GM21529 (cell line): ENCODE results near the gene WDR77.

Experiments
- ATAC-seq: cut with Tn5 transposase; IDR thresholded peaks from one replicate; pipeline ENCODE4 v1.9.1; 2021; ENCODE audit not compliant: unreplicated experiment

Gene WDR77

GRCh38 chr1:111470596-111470995 lies 21.5 kb upstream of the WDR77 start:
- no peak for ATAC-seq

DNA sequence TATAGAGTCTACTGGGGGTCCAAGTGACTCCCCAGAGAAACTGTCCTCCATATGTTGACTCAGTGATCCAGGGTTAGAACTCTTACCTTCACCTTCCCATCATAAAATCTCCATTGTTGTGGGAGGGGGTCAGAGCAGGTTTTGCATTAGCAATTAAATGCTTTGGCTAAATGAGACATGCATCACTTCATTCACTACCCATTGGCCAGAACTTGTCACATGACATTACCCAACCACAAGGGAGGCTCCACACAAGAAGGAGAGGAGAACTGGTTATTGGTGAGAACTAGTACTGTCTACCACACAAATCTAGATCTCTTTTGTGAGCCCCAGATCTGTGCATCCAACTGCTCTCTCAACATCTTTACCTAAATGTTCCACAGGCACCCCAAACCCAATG lies 20.5 kb upstream of the WDR77 start:
- ATAC-seq: no peak

GRCh38 chr1:111468717-111469100 lies 19.7 kb upstream of the WDR77 start:
- no peak for ATAC-seq

GRCh38 chr1:111467865-111468716 lies 19.0 kb upstream of the WDR77 start:
- ATAC-seq: no peak

GRCh38 chr1:111466480-111466879 lies 17.4 kb upstream of the WDR77 start:
- no peak for ATAC-seq

DNA sequence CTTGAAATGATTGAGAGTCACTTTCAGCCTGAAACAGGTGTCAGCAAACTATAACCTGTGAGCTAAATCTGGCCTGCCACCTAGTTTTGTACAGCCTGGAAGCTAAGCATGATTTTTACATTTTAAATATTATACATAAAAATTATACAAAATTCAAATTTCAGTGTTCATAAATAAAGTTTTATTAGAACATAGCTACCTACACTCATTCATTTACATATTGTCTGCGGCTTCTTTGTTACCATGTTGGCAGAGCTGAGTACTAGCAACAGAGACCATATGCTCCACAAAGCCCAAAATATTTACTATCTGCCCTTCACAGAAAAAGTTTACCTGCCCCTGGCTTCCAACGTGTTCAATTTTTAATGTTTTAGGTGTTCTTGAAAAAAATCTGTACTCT lies 16.7 kb upstream of the WDR77 start:
- no peak for ATAC-seq

- no peak for ATAC-seq
Measured at GRCh38 chr1:111463029-111463683, 14.1 kb upstream of the WDR77 start.

- no peak for ATAC-seq
Measured at GRCh38 chr1:111462370-111463028, 13.4 kb upstream of the WDR77 start.

- no peak for ATAC-seq
Measured at GRCh38 chr1:111461765-111462164, 12.7 kb upstream of the WDR77 start.

DNA sequence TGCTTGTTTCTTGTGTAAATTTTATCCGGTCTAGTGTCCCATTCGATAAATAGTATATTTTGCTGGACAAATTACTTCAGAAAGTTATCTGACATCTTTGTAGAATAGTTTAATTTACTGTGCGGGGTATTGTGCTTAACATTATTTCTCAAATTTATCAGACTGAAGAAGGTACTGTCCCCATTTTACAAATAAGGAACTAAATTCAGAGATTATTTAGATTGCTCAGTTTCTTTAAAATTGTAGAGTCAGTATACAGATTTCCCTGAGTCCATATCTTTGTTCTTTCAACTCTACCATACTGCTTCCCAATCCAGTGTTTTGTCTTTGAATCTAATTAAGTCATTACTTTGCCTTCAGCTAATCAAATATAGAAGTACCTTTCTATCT lies 6.6 kb upstream of the WDR77 start:
- ATAC-seq: no peak

- ATAC-seq: peak; percentile 58
Measured at GRCh38 chr1:111454859-111455641, 6.0 kb upstream of the WDR77 start.

GRCh38 chr1:111453706-111454105 lies 4.7 kb upstream of the WDR77 start:
- ATAC-seq: no peak

GRCh38 chr1:111452581-111452980 lies 3.5 kb upstream of the WDR77 start:
- no peak for ATAC-seq

- ATAC-seq: no peak
Measured at GRCh38 chr1:111450185-111450584, 1.1 kb upstream of the WDR77 start.

DNA sequence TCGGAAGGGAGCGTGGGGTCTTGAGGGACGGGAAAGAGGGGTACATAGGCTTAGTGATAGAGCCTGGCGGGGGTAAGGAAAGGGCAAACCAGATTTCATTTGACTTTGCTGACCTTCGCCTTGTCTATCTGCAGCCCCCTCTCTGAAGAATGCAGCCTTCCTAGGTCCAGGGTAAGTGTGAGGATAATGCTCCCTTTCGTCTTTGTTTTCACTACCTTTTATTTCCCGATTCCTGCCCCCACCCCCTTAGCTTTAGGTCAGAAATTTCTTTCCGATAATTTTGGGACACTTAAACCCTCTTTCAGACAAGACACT lies 604 bp upstream of the WDR77 start:
- ATAC-seq: no peak

- ATAC-seq: peak; percentile 27
Measured at GRCh38 chr1:111448482-111448917, 556 bp downstream of the WDR77 start.

DNA sequence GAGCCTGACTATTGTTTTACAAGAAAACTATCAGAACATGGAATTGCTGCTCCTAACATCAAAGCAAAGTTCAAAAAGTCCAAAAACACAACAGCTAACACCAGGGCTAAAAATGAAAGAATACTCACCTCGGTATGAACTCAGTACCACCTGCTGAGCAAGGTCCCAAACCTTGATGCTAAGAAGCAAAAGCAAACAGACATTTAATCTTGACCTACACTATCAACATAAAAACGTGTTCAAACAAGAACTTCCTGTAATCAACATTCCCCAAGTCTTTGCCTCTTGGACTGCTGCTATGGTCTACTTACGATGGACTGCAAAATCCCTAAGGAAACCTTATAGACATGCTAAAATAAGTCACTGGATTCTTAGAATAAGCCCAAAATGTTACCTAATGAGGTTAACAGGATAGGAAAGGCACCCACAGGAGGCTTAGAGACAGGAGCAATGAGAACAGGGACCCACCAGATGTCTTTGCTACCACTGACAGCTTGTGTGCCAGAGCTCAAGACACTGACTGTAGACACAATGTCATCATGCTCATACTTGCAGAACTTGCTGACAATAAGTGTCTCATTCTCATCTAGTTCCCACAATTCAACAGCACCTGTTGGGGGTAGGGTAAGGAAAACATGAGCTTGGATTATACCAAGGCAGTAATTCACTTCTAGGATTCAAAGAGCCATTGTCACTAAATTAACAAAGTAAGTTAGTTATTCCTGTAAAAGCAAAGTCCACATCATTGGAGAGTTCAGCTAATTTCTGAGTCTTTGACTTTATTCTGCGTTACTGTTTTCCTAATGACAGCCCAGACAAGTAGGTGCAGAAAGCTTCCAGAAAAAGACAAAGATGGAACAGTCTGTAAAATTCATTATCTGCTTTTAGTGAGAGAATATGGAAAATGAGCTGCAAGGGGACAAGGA lies 1.8 kb downstream of the WDR77 start:
- ATAC-seq: no peak

- ATAC-seq: no peak
Measured at GRCh38 chr1:111446546-111446945, 2.5 kb downstream of the WDR77 start.

- ATAC-seq: no peak
Measured at GRCh38 chr1:111444031-111444430, 5.0 kb downstream of the WDR77 start.

GRCh38 chr1:111442457-111442856 lies 6.6 kb downstream of the WDR77 start:
- no peak for ATAC-seq
